GM10847 (cell line): Measurements from ENCODE around the gene GNPTAB.

Experiments used
- POLR2A ChIP-seq: IDR thresholded peaks from 2 replicates; pipeline ENCODE4 v1.6.1; 2011; ENCODE audit not compliant: insufficient read length; ENCODE audit errors: extremely low read depth

The GNPTAB gene

GRCh38 chr12:101830367-101831325 lies at the start of gene GNPTAB:
Gene GNPTAB (minus strand): TSS chr12:101830959. CDS start chr12:101830675, 284 bp downstream.
- TF ChIP-seq POLR2A = peak; percentile 69

DNA sequence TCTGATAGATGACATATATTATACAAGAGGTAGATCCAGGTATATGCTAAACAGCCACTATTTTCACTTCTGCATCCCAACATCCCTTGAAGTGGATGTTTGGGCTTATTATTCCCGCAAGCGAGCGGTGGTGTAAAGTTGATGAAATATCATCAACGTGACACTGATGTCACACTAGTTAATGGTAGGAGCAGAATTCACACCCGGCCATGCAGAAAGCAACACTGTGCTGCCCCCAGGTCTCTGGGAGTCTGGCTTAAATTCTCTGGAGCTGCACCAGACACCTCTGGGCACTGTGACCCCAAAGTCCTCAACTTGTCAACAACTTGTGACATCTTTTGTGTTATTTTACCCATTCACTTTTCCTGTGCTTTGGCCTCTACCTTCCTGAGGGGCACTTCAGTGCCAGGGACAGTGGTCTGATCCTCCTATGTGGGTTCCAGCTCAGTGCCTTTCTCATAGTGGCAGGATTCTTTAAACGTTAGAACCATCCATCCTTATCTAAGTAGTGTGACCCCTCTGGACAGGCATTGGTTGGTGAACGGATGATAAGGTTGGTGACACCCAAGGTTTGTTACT lies 47.6 kb upstream of the GNPTAB start:
- no peak for TF ChIP-seq POLR2A

DNA sequence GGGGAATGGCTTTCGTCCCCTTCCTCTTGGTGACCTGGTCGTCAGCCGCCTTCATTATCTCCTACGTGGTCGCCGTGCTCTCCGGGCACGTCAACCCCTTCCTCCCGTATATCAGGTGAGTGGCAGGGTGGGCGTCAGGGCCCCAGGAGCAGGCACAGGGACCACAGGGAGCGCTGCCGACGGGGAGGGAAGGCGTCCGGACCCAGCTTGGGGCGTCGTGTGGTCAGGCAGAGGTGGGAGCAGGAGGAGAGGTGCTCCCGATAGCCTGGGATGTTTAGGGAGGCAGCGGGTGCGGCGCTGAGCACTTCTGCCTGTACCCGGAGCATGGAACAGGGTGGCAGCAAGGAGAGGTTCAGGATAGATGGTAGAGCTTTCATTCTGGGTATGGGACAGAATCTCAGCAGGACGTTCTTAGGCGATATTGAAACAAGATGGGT lies 47.1 kb upstream of the GNPTAB start:
- no peak for TF ChIP-seq POLR2A

- peak; percentile 41 for TF ChIP-seq POLR2A
Measured at GRCh38 chr12:101876861-101877805, 46.4 kb upstream of the GNPTAB start, which contains the start of gene DRAM1. Gene DRAM1 (plus strand): TSS chr12:101877580. CDS start chr12:101877790, 210 bp downstream.

- no peak for TF ChIP-seq POLR2A
Measured at GRCh38 chr12:101876322-101876860, 45.6 kb upstream of the GNPTAB start.

- TF ChIP-seq POLR2A = no peak
Measured at GRCh38 chr12:101875162-101875561, 44.4 kb upstream of the GNPTAB start.

DNA sequence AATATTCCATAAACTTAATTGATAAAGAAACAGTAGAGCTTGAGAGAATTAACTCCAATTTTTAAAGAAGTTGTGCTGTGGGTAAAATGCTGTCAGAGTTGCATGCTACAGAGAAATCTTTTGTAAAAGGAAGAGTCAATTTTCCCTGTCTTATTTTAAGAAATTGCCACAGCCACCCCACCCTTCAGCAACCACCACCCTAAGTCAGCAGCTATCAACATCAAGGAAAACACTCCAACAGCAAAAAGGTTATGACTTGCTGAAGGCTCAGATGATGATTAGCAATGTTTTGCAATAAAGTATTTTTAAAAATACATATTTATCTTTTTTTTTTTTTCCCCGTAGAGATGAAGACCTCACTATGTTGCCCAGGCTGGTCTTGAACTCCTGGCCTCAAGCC lies 40.2 kb upstream of the GNPTAB start:
- no peak for TF ChIP-seq POLR2A

GRCh38 chr12:101866615-101867373 lies 36.0 kb upstream of the GNPTAB start:
- TF ChIP-seq POLR2A = no peak

DNA sequence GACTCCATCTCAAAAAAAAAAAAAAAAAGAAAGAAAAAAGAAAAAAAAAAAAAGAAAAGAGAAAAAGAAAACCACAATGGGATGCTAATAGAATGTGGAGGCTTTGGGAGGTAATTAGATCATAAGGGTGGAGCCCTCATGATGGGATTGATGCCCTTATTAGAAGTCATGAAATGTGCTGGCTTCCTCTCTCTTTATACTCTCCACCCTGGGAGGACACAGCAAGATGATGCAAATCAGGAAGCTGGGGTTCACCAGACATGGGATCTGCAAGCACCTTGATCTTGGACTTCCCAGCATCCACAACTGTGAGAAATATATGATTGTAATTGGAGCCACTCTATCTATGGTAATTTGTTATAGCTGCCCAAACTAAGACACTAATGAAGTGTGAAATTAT lies 33.2 kb upstream of the GNPTAB start:
- no peak for TF ChIP-seq POLR2A

- TF ChIP-seq POLR2A = no peak
Measured at GRCh38 chr12:101862245-101862644, 31.5 kb upstream of the GNPTAB start.

- no peak for TF ChIP-seq POLR2A
Measured at GRCh38 chr12:101859664-101860607, 29.2 kb upstream of the GNPTAB start.

DNA sequence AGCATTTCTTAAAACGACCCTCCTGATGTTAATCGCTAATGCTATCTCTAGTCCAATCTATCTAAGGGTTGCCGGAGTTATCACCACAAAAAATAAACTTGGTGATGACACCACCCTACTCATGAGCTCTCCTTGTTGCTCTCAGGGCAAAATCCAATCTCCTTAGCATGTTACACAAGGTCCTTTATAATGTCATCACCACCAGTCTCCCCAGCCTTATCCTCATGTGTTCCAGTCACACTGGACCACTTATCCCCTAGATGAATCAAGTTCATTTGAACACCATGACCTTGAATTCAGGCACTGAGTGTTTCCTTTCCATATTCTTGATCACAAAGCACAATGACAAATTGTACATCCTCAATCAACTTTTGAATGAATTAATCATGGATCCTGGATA lies 27.6 kb upstream of the GNPTAB start:
- no peak for TF ChIP-seq POLR2A

GRCh38 chr12:101857043-101857558 lies 26.3 kb upstream of the GNPTAB start:
- TF ChIP-seq POLR2A = no peak

DNA sequence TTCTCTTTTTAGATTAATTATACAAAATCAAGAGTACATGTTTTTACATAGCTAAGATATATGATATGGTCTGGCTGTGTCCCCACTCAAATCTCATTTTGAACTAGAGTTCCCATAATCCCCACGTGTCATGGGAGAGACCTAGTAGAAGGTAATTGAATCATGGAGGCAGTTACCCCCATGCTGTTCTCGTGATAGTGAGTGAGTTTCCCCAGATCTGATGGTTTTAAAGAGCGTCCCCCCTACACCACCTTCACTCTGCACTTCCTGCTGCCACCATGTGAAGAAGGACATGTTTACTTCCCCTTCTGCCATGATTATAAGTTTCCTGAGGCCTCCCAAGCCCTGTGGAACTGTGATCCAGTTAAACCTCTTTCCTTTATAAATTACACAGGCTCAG lies 25.2 kb upstream of the GNPTAB start:
- no peak for TF ChIP-seq POLR2A
